22Rv1 (cell line): Measurements from ENCODE around the gene TSPAN4.

Experiments used
- H3K27ac ChIP-seq: fragments of 450-650 bp; 2 replicates; pipeline ENCODE4 v1.5.1; 2017
- CTCF ChIP-seq: fragments of 450-650 bp; IDR thresholded peaks from 2 replicates; pipeline ENCODE4 v1.5.1; 2017; ENCODE audit warnings: mild to moderate bottlenecking
- ZFX ChIP-seq: fragments of 450-650 bp; IDR thresholded peaks from 2 replicates; pipeline ENCODE4 v1.6.1; 2017; ENCODE audit warnings: antibody characterized with exemption, borderline replicate concordance

TSPAN4 gene

GRCh38 chr11:883527-883926, 40.9 kb downstream of the TSPAN4 start:
- H3K27ac ChIP-seq, result no peak overlapping the region
- no peak for TF ChIP-seq ZFX
- TF ChIP-seq CTCF, result no peak

- no peak overlapping the region for H3K27ac ChIP-seq
- TF ChIP-seq CTCF, result no peak
- TF ChIP-seq ZFX, result no peak
Measured at GRCh38 chr11:884578-885070, 42.0 kb downstream of the TSPAN4 start.

GRCh38 chr11:886568-886967, 43.9 kb downstream of the TSPAN4 start:
- no peak overlapping the region for H3K27ac ChIP-seq
- TF ChIP-seq ZFX (no peak), CTCF (no peak)

GRCh38 chr11:887589-887988, 44.9 kb downstream of the TSPAN4 start:
- TF ChIP-seq CTCF (no peak), ZFX (no peak)
- no peak overlapping the region for H3K27ac ChIP-seq

- TF ChIP-seq ZFX, result no peak
- TF ChIP-seq CTCF, result no peak
Measured at GRCh38 chr11:888310-889212, 45.9 kb downstream of the TSPAN4 start.

GRCh38 chr11:889257-889656, 46.6 kb downstream of the TSPAN4 start:
- H3K27ac ChIP-seq, result no peak overlapping the region
- TF ChIP-seq CTCF, result no peak
- no peak for TF ChIP-seq ZFX

More at GRCh38 chr11:888310-889212, 45.9 kb downstream of the TSPAN4 start:
- no peak overlapping the region for H3K27ac ChIP-seq
